Stimulated activated CD4-positive, alpha-beta T cell treated with anti-CD3 and anti-CD28 coated beads, Interleukin-12 subunit alpha, Interleukin-12 subunit beta, amount 100 ng/mL, for 48 hours (primary cell): Measurements from ENCODE around the gene SLC49A4.

Experiments used
- DNase-seq, 3 donors: peaks; one replicate each; pipeline ENCODE4 v3.0.0-alpha.2; 2020; ENCODE audit warnings: low read depth in 2 of 3, low spot score in 1 of 3

SLC49A4 gene

GRCh38 chr3:122843604-122844003 lies 48.7 kb downstream of the SLC49A4 start:
- no peak for DNase-seq

GRCh38 chr3:122857019-122857418 lies 62.1 kb downstream of the SLC49A4 start:
- no peak for DNase-seq

GRCh38 chr3:122858373-122858772 lies 63.5 kb downstream of the SLC49A4 start:
- DNase-seq, result no peak

- DNase-seq, result no peak
Observed at GRCh38 chr3:122859021-122859805, 64.3 kb downstream of the SLC49A4 start.

- no peak for DNase-seq
Observed at GRCh38 chr3:122862381-122862780, 67.5 kb downstream of the SLC49A4 start.

- no peak for DNase-seq
Observed at GRCh38 chr3:122864498-122864897, 69.6 kb downstream of the SLC49A4 start.

- no peak for DNase-seq
Observed at GRCh38 chr3:122868322-122868721, 73.5 kb downstream of the SLC49A4 start.

- no peak for DNase-seq
Observed at GRCh38 chr3:122873741-122874515, 79.1 kb downstream of the SLC49A4 start.

GRCh38 chr3:122875547-122876127 lies 80.8 kb downstream of the SLC49A4 start:
- no peak for DNase-seq

GRCh38 chr3:122880173-122880572 lies 85.3 kb downstream of the SLC49A4 start:
- DNase-seq, result no peak

GRCh38 chr3:122880624-122881023 lies 85.8 kb downstream of the SLC49A4 start:
- no peak for DNase-seq

- no peak for DNase-seq
Observed at GRCh38 chr3:122882361-122882947, 87.6 kb downstream of the SLC49A4 start.

- DNase-seq, result no peak
Observed at GRCh38 chr3:122886251-122886650, 91.4 kb downstream of the SLC49A4 start.

GRCh38 chr3:122886946-122887345 lies 92.1 kb downstream of the SLC49A4 start:
- no peak for DNase-seq

- DNase-seq, result no peak
Observed at GRCh38 chr3:122890077-122890719, 95.3 kb downstream of the SLC49A4 start.

- no peak for DNase-seq
Observed at GRCh38 chr3:122890720-122891220, 95.9 kb downstream of the SLC49A4 start.

GRCh38 chr3:122892118-122892960 lies 97.5 kb downstream of the SLC49A4 start:
- no peak for DNase-seq

GRCh38 chr3:122893282-122893681 lies 98.4 kb downstream of the SLC49A4 start:
- DNase-seq, result no peak

GRCh38 chr3:122893754-122894668 lies 99.1 kb downstream of the SLC49A4 start:
- DNase-seq, result no peak
